Mammary microvascular endothelial cell (primary cell): ENCODE results near the gene PSTPIP1. TPM values are rescaled to one million over a fixed set of nuclear protein-coding genes. Genes with fewer than 3 reads are reported as not detected.

Experiments used
- total RNA-seq: library from RNA; depleted of rRNA; stranded (reverse); fragments of >200 nt; gene quantifications from 2 replicates; pipeline ENCODE4 v1.2.3, GENCODE V29; 2015

Gene PSTPIP1
- total RNA-seq, result 0.60 TPM in 1 of 2 replicates, not detected in the other

GRCh38 chr15:76994971-76995945 is at the start of gene PSTPIP1:
Gene PSTPIP1 (plus strand): TSS chr15:76995126. CDS start chr15:76995574, 448 bp downstream.

GRCh38 chr15:77070495-77071304 is 75.8 kb downstream of the PSTPIP1 start, which contains the start of gene TSPAN3:
Gene TSPAN3 (minus strand): TSS chr15:77071109. CDS start chr15:77070954, 155 bp downstream.

Other genes starting within 250 kb of the PSTPIP1 start
- gene SCAPER, start 89.8 kb upstream of the PSTPIP1 start, total RNA-seq, result 4.9 and 6.9 TPM in 2 replicates
- 64.1 and 70.9 TPM in 2 replicates for gene RCN2, start 63.4 kb upstream of the PSTPIP1 start, total RNA-seq
- gene TSPAN3, start 76.0 kb downstream of the PSTPIP1 start, total RNA-seq, result 287 and 304 TPM in 2 replicates